ENCODE results near the gene CDH4.

The CDH4 gene

GRCh38 chr20:61723529-61724257, 471.6 kb downstream of the CDH4 start:
- Histone ChIP-seq H3K9me3 (ENCODE audit: control insufficient read depth in 1 of 2, low read length in 2 of 2) (peaks cover 0 to 7% of the 10 kb centered on the region in 2 donors), H3K27me3 (ENCODE audit: low read depth, low read length) (no peaks in the 10 kb centered on the region), H3K27ac (ENCODE audit: low read length) (no peak overlapping the region)

GRCh38 chr20:61724376-61724775, 472.3 kb downstream of the CDH4 start:
- Histone ChIP-seq H3K27me3 (ENCODE audit: low read depth, low read length) (no peaks in the 10 kb centered on the region), H3K4me1 (ENCODE audit: control insufficient read depth in 1 of 2, insufficient read depth in 2 of 2, low read length in 2 of 2) (no peaks in the 10 kb centered on the region), H3K27ac (ENCODE audit: low read length) (no peak overlapping the region), H3K4me3 (ENCODE audit: low read depth in 1 of 2, low read length in 2 of 2) (no peak overlapping the region), H3K9me3 (ENCODE audit: control insufficient read depth in 1 of 2, low read length in 2 of 2) (peaks cover 0 to 7% of the 10 kb centered on the region in 2 donors), H3K36me3 (ENCODE audit: control insufficient read depth in 1 of 2, insufficient read depth in 2 of 2, low read length in 2 of 2) (no peaks in the 10 kb centered on the region)

More at GRCh38 chr20:61723529-61724257, 471.6 kb downstream of the CDH4 start:
- Histone ChIP-seq H3K4me3 (ENCODE audit: low read depth in 1 of 2, low read length in 2 of 2) (no peak overlapping the region), H3K4me1 (ENCODE audit: control insufficient read depth in 1 of 2, insufficient read depth in 2 of 2, low read length in 2 of 2) (no peaks in the 10 kb centered on the region), H3K36me3 (ENCODE audit: control insufficient read depth in 1 of 2, insufficient read depth in 2 of 2, low read length in 2 of 2) (no peaks in the 10 kb centered on the region)

GRCh38 chr20:61725145-61725544, 473.1 kb downstream of the CDH4 start:
- H3K27ac ChIP-seq (ENCODE audit: low read length) = no peak overlapping the region
- no peaks in the 10 kb centered on the region for H3K36me3 ChIP-seq (ENCODE audit: control insufficient read depth in 1 of 2, insufficient read depth in 2 of 2, low read length in 2 of 2)
- no peaks in the 10 kb centered on the region for H3K27me3 ChIP-seq (ENCODE audit: low read depth, low read length)
- H3K4me3 ChIP-seq (ENCODE audit: low read depth in 1 of 2, low read length in 2 of 2) = no peak overlapping the region
- no peaks in the 10 kb centered on the region for H3K4me1 ChIP-seq (ENCODE audit: control insufficient read depth in 1 of 2, insufficient read depth in 2 of 2, low read length in 2 of 2)
- H3K9me3 ChIP-seq (ENCODE audit: control insufficient read depth in 1 of 2, low read length in 2 of 2) = peaks cover 0 to 7% of the 10 kb centered on the region in 2 donors

DNA sequence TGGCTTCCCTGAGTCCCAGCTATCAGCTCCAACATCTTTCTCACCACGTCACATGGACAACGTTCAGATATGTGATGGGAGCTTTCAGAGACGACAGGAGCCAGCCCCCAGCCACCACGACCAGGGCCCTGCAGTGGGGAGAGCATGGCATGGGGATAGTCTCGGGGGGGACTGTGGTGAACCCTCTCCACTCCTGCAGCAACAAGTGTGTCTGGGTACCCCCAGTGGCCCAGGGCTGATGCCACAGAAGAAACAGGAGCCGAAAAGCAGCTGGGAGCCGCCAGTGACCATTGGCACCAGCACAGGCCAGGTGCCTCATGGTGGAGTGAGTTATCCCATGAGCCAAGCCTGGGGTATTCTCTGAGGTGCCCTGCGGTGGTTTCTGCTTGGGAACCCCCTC, 473.9 kb downstream of the CDH4 start:
- H3K4me3 ChIP-seq (ENCODE audit: low read depth in 1 of 2, low read length in 2 of 2) = no peak overlapping the region
- H3K36me3 ChIP-seq (ENCODE audit: control insufficient read depth in 1 of 2, insufficient read depth in 2 of 2, low read length in 2 of 2) = no peaks in the 10 kb centered on the region
- no peak overlapping the region for H3K27ac ChIP-seq (ENCODE audit: low read length)
- peaks cover 0 to 7% of the 10 kb centered on the region in 2 donors for H3K9me3 ChIP-seq (ENCODE audit: control insufficient read depth in 1 of 2, low read length in 2 of 2)
- no peaks in the 10 kb centered on the region for H3K27me3 ChIP-seq (ENCODE audit: low read depth, low read length)
- H3K4me1 ChIP-seq (ENCODE audit: control insufficient read depth in 1 of 2, insufficient read depth in 2 of 2, low read length in 2 of 2) = no peaks in the 10 kb centered on the region

GRCh38 chr20:61726979-61727378, 474.9 kb downstream of the CDH4 start:
- H3K36me3 ChIP-seq (ENCODE audit: control insufficient read depth in 1 of 2, insufficient read depth in 2 of 2, low read length in 2 of 2) = no peaks in the 10 kb centered on the region
- no peak overlapping the region for H3K4me3 ChIP-seq (ENCODE audit: low read depth in 1 of 2, low read length in 2 of 2)
- no peak overlapping the region for H3K27ac ChIP-seq (ENCODE audit: low read length)
- no peaks in the 10 kb centered on the region for H3K4me1 ChIP-seq (ENCODE audit: control insufficient read depth in 1 of 2, insufficient read depth in 2 of 2, low read length in 2 of 2)
- H3K27me3 ChIP-seq (ENCODE audit: low read depth, low read length) = no peaks in the 10 kb centered on the region
- H3K9me3 ChIP-seq (ENCODE audit: control insufficient read depth in 1 of 2, low read length in 2 of 2) = peaks cover 0 to 7% of the 10 kb centered on the region in 2 donors

- Histone ChIP-seq H3K27ac (ENCODE audit: low read length) (no peak overlapping the region), H3K9me3 (ENCODE audit: control insufficient read depth in 1 of 2, low read length in 2 of 2) (peaks cover 0 to 7% of the 10 kb centered on the region in 2 donors), H3K27me3 (ENCODE audit: low read depth, low read length) (no peaks in the 10 kb centered on the region), H3K4me3 (ENCODE audit: low read depth in 1 of 2, low read length in 2 of 2) (no peak overlapping the region), H3K36me3 (ENCODE audit: control insufficient read depth in 1 of 2, insufficient read depth in 2 of 2, low read length in 2 of 2) (no peaks in the 10 kb centered on the region), H3K4me1 (ENCODE audit: control insufficient read depth in 1 of 2, insufficient read depth in 2 of 2, low read length in 2 of 2) (no peaks in the 10 kb centered on the region)
Measured at GRCh38 chr20:61727761-61728160, 475.7 kb downstream of the CDH4 start.

- no peaks in the 10 kb centered on the region for H3K4me1 ChIP-seq (ENCODE audit: control insufficient read depth in 1 of 2, insufficient read depth in 2 of 2, low read length in 2 of 2)
- no peak overlapping the region for H3K27ac ChIP-seq (ENCODE audit: low read length)
- H3K9me3 ChIP-seq (ENCODE audit: control insufficient read depth in 1 of 2, low read length in 2 of 2) = peaks cover 0 to 7% of the 10 kb centered on the region in 2 donors
- H3K27me3 ChIP-seq (ENCODE audit: low read depth, low read length) = no peaks in the 10 kb centered on the region
- no peak overlapping the region for H3K4me3 ChIP-seq (ENCODE audit: low read depth in 1 of 2, low read length in 2 of 2)
- H3K36me3 ChIP-seq (ENCODE audit: control insufficient read depth in 1 of 2, insufficient read depth in 2 of 2, low read length in 2 of 2) = no peaks in the 10 kb centered on the region
Measured at GRCh38 chr20:61728326-61728725, 476.3 kb downstream of the CDH4 start.

- no peak overlapping the region for H3K27ac ChIP-seq (ENCODE audit: low read length)
- peaks cover 0 to 7% of the 10 kb centered on the region in 2 donors for H3K9me3 ChIP-seq (ENCODE audit: control insufficient read depth in 1 of 2, low read length in 2 of 2)
- no peaks in the 10 kb centered on the region for H3K4me1 ChIP-seq (ENCODE audit: control insufficient read depth in 1 of 2, insufficient read depth in 2 of 2, low read length in 2 of 2)
- H3K4me3 ChIP-seq (ENCODE audit: low read depth in 1 of 2, low read length in 2 of 2) = no peak overlapping the region
- no peaks in the 10 kb centered on the region for H3K27me3 ChIP-seq (ENCODE audit: low read depth, low read length)
- no peaks in the 10 kb centered on the region for H3K36me3 ChIP-seq (ENCODE audit: control insufficient read depth in 1 of 2, insufficient read depth in 2 of 2, low read length in 2 of 2)
Measured at GRCh38 chr20:61728786-61729770, 477.0 kb downstream of the CDH4 start.

- Histone ChIP-seq H3K9me3 (ENCODE audit: control insufficient read depth in 1 of 2, low read length in 2 of 2) (peaks cover 0 to 7% of the 10 kb centered on the region in 2 donors), H3K4me1 (ENCODE audit: control insufficient read depth in 1 of 2, insufficient read depth in 2 of 2, low read length in 2 of 2) (no peaks in the 10 kb centered on the region), H3K27me3 (ENCODE audit: low read depth, low read length) (no peaks in the 10 kb centered on the region), H3K36me3 (ENCODE audit: control insufficient read depth in 1 of 2, insufficient read depth in 2 of 2, low read length in 2 of 2) (no peaks in the 10 kb centered on the region), H3K27ac (ENCODE audit: low read length) (no peak overlapping the region), H3K4me3 (ENCODE audit: low read depth in 1 of 2, low read length in 2 of 2) (no peak overlapping the region)
Measured at GRCh38 chr20:61730631-61731362, 478.7 kb downstream of the CDH4 start.

DNA sequence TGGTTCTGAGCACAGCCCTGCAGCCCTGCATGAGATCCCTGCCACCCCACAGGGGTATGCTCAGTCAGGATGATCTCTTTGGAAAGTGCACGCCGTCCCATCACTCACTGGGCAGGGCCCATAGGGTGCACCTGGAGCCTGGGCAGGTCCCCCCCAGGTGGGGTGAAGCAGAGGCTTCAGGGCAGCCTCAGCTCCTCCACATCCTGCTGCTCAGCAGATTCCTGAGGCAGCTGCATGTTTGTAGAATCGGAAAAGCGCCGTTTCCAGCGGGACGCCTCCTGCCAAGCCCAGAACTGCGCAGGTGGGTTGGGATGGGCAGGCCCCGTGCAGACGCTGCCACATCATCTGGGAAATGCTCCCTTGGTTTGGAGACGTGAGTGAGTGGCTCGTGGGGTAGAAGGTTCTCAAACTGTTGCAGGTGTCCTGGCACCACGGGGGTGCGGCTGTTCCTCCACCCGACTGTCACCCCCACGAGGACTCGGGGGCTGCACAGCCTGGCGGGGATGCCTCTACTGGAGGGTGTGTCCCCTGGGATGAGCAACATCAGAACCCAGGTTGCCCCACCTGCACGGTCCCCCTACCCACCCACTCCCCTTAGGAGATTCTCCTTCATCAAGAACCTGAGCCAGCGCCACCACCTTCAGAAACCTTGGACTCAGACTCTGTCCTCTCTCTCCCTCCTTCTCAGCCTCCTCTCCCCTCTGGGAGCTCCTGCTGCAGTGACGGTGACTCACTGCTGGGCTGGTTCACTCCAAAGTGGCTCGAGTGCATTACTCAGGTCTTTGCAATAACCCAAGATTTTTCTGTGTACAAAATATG, 479.5 kb downstream of the CDH4 start:
- peaks cover 0 to 6% of the 10 kb centered on the region in 2 donors for H3K9me3 ChIP-seq (ENCODE audit: control insufficient read depth in 1 of 2, low read length in 2 of 2)
- no peaks in the 10 kb centered on the region for H3K36me3 ChIP-seq (ENCODE audit: control insufficient read depth in 1 of 2, insufficient read depth in 2 of 2, low read length in 2 of 2)
- no peaks in the 10 kb centered on the region for H3K27me3 ChIP-seq (ENCODE audit: low read depth, low read length)
- no peaks in the 10 kb centered on the region for H3K4me1 ChIP-seq (ENCODE audit: control insufficient read depth in 1 of 2, insufficient read depth in 2 of 2, low read length in 2 of 2)
- H3K27ac ChIP-seq (ENCODE audit: low read length) = no peak overlapping the region
- H3K4me3 ChIP-seq (ENCODE audit: low read depth in 1 of 2, low read length in 2 of 2) = no peak overlapping the region
